ENCODE data around the gene LRRC23.

LRRC23 gene

GRCh38 chr12:6928703-6929407 is 24.2 kb downstream of the LRRC23 start:
- no peak for DNase-seq

- no peak for DNase-seq
These were observed 25.1 kb downstream of the LRRC23 start for GRCh38 chr12:6929466-6930452.

- no peak for DNase-seq
These were observed 28.1 kb downstream of the LRRC23 start for GRCh38 chr12:6932766-6933165.

- DNase-seq, result no peak
These were observed 29.5 kb downstream of the LRRC23 start for GRCh38 chr12:6934110-6934509.

GRCh38 chr12:6935371-6936193 is 31.0 kb downstream of the LRRC23 start:
- DNase-seq, result no peak

- no peak for DNase-seq
These were observed 31.6 kb downstream of the LRRC23 start for GRCh38 chr12:6936194-6936635.

GRCh38 chr12:6936636-6937480 is 32.2 kb downstream of the LRRC23 start:
- peak; percentile 49 for DNase-seq

GRCh38 chr12:6937481-6938352 is 33.1 kb downstream of the LRRC23 start:
- DNase-seq, result peak; percentile 93

GRCh38 chr12:6938353-6939190 is 34.0 kb downstream of the LRRC23 start:
- no peak for DNase-seq

- no peak for DNase-seq
These were observed 34.5 kb downstream of the LRRC23 start for GRCh38 chr12:6939191-6939540.

GRCh38 chr12:6941267-6941666 is 36.6 kb downstream of the LRRC23 start:
- DNase-seq, result no peak

- DNase-seq, result no peak
These were observed 37.2 kb downstream of the LRRC23 start for GRCh38 chr12:6941782-6942181.

- no peak for DNase-seq
These were observed 37.7 kb downstream of the LRRC23 start for GRCh38 chr12:6942331-6942665.

GRCh38 chr12:6943389-6943721 is 38.7 kb downstream of the LRRC23 start:
- peak; percentile 65 for DNase-seq

- DNase-seq, result peak; percentile 79
These were observed 39.2 kb downstream of the LRRC23 start, which contains the start of the genes C12orf57 and RNU7-1 for GRCh38 chr12:6943722-6944380. TSS of gene C12orf57 (plus strand) at chr12:6944022. CDS start at chr12:6944122, 100 bp downstream. TSS of gene RNU7-1 (plus strand) at chr12:6943816.

- DNase-seq, result peak; percentile 86
These were observed 40.0 kb downstream of the LRRC23 start for GRCh38 chr12:6944381-6945186.

- DNase-seq, result no peak
These were observed 41.0 kb downstream of the LRRC23 start for GRCh38 chr12:6945613-6946012.

GRCh38 chr12:6946033-6946919 is 41.7 kb downstream of the LRRC23 start:
- peak; percentile 62 for DNase-seq
